HG02840 (cell line): ENCODE results near the gene CDAN1.

Experiments used
- ATAC-seq: cut with Tn5 transposase; IDR thresholded peaks from one replicate; pipeline ENCODE4 v1.9.1; 2021; ENCODE audit warnings: mild to moderate bottlenecking, moderate library complexity, moderate number of reproducible peaks; ENCODE audit not compliant: unreplicated experiment, low FRiP score

The CDAN1 gene

DNA sequence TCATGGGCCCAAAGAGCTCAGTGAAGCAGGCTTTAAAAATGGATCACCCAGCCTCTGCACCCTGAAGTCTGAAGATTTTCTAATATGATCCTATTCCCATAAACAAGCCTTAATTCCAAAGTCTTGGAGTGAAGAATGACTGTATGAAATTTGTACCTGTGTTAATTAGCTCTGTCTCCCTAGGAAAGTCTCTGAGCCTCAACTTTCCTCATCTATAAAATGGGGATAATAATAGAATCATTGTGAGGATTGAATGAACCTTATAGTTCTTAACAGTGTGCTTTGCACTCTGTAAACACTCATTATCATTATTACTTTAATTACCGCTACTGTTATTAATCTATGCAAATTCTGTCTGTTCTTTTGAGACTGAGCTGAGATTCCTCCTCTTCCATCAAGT is 61.9 kb downstream of the CDAN1 start:
- no peak for ATAC-seq

DNA sequence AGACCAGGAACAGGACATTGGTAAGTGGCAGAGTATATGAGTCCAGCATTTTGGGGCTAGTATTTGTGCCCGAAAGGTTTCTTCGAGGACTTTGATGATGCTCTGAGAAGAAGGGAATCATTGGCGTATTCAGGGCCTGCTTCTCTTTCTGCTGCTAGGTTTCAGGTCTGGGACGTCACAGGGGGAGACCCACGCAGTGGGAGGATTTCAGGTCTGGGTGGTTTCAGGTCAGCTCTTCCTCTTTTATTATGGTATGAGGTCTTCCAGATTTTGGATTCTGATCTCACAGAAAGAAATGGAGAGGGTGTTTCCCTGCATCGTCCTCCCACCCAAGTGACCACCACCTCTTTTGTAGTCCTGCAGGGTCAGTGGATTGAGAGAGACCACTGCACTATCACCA is 62.5 kb downstream of the CDAN1 start:
- no peak for ATAC-seq
